Stimulated activated CD8-positive, alpha-beta memory T cell treated with anti-CD3 and anti-CD28 coated beads, Interleukin-12 subunit alpha, Interleukin-12 subunit beta, amount 100 ng/mL, for 24 hours (primary cell): ENCODE data around the gene RASGEF1C.
"Not testable (repeated sequence)": the region's sequence is repeated elsewhere in the genome, so short reads cannot be mapped to it uniquely, and the experiment has no call there.

Experiments
- DNase-seq: peaks from one replicate; pipeline ENCODE4 v3.0.0-alpha.2; 2020; ENCODE audit errors: extremely low read depth

RASGEF1C gene

GRCh38 chr5:180099733-180100611 is 109.0 kb downstream of the RASGEF1C start:
- no peak for DNase-seq

GRCh38 chr5:180098991-180099732 is 109.8 kb downstream of the RASGEF1C start:
- no peak for DNase-seq

- DNase-seq = no peak
These were observed 110.5 kb downstream of the RASGEF1C start for GRCh38 chr5:180098526-180098925.

- DNase-seq = no peak
These were observed 111.1 kb downstream of the RASGEF1C start for GRCh38 chr5:180097926-180098325.

DNA sequence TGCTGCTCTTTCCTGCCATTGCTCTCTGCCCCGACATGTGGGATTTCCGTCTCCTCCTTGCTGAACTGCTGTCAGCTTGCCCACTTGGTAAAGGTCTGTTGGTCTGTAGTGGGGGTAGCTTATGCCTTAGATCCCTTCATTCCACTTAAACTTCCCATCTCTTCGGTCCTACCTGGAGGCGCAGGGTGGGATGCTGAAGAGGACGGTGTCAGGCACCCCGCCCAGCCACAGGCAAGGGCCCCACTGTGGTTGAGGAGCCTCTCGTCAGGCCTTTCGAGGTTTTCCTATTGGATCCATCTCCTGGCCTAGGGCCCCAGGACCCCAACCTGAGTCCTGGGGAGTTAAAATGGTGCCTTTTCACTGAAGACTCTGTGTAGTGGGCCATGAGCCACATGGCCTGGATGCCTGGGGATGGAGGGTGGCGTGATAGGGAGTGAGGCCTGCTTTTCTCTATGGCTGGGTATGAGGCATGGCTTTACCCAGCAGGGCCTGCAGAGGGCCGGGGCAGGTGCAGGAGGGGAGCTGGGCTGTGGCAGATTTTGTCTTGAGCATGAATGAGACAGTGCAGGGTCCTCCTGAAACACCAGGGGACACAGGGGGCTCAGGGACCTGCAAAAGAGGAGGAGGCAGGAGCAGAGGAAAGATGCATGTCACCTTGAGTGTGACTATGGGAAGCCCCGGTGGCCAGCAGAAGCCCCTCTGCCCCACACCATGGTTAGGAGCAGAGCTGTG is 111.7 kb downstream of the RASGEF1C start:
- DNase-seq = no peak

DNA sequence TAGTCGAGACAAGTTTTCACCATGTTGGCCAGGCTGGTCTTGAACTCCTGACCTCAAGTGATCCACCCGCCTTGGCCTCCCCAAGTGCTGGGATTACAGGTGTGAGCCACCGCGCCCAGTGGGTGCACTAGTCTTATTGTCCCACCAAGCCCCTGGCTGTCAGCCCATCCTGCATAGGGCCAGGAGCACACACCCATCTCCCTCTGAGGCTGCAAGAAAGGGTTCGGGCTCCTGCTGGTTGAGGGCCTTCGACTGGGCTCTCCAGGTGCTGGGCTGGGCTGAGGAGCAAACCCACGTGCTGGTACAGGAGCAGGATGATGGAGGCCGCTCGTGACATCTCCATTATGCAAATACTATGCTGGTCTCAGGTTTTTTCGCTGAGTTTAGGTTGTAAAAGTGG is 112.4 kb downstream of the RASGEF1C start:
- DNase-seq = no peak

DNA sequence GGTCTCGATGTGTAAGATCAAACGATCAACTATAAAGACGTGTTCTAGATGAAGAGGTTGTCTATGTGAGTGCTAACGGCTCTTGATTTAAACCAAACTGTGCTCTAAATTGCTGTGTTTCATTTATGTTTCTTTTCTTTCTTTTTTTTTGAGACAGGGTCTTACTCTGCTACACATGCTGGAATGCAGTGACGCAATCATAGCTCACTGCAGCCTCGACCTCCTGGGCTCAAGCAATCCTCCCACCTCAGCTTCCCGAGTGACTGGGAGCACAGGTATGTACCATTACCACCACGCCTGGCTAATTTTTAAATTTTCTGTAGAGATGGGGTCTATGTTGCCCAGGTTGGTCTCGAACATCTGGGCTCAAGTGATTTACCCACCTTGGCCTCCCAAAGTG is 113.5 kb downstream of the RASGEF1C start:
- no peak for DNase-seq

DNA sequence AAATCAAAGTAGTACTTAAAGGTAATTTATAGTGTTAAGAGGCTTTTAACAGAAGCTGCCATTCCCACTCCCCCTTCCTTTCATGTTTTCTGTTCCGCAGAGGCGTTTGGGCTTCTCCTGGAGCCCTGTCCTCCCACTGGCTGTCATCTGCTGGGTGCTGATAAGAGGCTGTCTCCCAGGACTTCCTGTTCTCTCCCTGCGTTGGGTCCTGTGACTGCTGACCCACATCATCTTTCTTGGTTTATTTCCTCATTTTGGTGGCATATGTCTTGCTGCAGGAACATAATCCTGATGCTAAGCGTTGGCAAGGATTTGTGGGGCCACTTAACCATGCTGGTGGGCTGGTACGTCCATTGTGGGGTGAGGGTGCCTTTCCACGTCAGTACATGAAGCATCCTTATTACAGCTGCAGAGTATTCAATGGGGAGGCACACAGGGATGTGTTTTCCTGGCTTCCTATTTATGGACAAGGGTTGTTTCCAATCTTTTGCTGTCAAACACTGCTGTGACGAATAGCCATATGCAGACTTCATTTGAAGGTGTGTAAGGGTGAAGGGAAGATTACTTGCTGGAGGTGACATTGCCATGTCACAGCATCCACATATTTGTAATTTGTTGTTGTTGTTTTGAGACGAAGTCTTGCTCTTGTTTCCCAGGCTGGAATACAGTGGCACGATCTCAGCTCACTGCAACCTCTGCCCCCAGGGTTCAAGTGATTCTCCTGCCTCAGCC is 115.2 kb downstream of the RASGEF1C start:
- no peak for DNase-seq

DNA sequence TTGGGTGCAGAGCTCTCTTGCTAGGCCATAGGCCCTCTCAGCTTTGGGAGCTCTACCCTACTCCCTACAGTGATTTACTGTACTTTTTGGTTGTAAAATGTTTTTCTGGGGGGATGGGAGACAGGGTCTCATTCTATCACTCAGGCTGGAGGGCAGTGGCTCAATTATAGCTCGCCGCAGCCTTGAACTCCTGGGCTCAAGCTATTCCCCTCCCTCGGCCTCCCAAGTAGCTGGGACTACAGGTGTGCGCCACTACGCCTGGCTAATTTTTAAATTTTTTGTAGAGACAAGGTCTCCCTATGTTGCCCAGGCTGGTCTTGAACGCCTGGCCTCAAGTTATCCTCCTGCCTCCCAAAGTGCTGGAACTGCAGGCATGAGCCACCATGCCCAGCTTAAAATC is 115.8 kb downstream of the RASGEF1C start:
- DNase-seq = no peak

GRCh38 chr5:180090769-180091546 is 118.1 kb downstream of the RASGEF1C start:
- no peak for DNase-seq

GRCh38 chr5:180090098-180090768 is 118.8 kb downstream of the RASGEF1C start:
- peak; percentile 41 for DNase-seq

DNA sequence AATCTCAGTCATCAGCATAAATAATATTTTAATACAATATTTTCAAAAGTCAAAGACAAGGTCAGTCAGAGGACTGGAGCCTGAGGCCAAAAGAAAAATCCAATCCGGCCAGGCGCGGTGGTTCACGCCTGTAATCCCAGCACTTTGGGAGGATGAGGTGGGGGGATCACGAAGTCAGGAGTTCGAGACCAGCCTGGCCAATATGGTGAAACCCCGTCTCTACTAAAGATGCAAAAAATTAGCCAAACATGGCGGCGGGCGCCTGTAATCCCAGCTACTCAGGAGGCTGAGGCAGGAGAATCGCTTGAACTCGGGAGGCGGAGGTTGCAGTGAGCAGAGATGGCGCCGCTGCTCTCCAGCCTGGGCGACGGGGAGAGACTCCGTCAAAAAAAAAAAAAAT is 119.4 kb downstream of the RASGEF1C start:
- not testable (repeated sequence) for DNase-seq

DNA sequence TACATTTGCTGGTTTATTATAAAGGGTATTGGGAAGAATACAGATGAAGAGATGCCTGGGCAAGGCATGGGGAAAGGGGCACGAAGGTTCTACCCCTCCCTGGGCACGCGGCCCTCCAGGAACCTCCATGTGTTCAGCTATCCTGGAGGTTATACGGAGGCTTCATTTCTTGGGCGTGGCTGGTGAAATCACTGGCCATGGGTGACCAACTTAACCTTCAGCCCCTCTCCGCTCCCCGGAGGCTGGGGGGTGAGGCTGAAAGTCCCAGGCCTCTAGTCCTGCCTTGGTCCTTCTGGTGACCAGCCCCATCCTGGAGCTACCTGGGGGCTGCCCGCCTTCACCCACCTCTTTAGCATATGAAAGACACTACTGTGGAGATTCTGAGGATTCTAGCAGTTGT is 120.5 kb downstream of the RASGEF1C start:
- no peak for DNase-seq

- no peak for DNase-seq
These were observed 122.1 kb downstream of the RASGEF1C start for GRCh38 chr5:180086816-180087399.

DNA sequence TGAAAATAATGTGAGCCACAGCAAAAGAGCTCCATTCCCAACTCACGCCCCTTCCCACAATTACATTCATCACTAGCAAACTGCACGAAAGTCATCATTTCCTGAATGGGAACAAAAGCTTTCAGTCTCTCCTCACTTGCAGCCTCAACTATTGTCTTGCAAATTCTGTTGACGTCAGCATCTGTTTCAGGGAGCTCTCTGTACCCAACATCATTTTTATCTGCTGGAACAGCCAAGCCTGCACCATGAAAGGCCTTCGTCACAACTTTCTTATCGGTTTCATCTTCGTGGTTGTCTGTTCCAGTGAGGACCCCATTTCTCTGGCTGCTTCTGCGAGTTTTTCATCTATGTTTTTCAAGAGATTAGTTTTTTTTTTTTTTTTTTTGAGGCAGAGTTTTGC is 123.2 kb downstream of the RASGEF1C start:
- no peak for DNase-seq

DNA sequence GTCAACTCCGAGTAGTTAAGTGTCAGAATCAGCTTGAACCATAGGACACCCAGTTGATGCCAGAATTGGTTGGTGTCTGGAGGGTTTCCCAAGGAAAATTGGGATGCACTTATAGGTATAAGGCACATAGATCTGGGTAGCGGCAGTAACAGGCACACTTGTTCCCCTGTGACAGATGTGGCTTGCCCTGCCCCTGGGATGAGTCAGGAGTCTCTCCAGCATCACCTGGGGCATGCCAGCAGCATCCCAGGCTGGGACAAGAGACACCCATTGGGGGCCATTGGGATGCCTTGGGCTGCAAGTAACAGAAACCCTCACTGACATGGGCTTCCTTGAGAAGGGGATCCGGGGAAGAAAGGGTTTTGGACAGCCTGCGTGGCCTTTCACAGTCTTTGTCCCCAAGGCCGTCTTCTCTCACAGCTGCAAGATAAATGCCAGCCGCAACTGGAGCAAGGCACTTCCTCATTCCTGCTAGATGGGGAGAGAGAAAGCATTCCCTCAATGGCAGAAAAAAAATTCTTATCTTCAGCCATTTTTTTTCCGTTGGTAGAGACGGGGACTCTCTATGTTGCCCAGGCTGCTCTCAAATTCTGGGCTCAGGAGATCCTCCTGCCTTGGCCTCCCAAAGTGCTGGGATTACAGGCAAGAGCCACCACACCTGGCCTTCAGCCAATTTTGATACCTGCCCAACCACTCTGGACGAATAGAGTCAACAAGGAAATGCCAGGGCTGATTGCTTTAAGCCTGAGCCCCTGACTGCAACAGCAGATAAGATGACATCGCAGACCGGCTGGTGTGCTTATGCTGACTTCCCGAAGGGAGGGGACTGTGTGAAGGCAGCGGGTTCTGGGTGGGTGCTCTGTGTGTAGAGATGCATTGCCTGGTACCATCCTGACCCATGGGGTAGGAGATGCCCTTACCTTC is 124.1 kb downstream of the RASGEF1C start:
- no peak for DNase-seq

DNA sequence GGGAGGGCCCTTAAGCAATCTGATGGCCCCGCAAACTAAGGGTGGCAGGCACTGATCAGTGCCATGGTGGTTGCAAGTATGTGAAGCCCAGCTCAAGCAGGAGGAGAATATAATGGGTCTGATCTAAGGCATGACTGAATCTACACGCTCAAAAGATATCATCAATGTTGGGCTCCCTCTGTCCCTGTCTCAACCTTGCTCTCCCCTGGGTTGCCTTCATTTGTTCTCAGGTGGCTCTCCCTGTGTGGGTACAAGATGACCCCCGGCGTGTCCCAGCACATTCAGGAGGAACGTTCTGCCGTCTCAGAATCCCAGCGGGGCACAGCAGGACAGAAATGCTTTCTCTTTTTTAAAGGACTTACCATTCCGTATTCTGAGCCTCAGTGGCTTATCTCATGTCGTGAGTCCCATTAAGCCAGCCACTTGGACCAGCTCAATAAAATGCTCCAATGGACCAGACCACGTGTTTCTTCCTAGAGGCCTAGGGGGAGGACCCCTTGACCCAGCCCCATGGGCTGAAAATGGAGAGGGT is 125.4 kb downstream of the RASGEF1C start:
- DNase-seq = no peak

DNA sequence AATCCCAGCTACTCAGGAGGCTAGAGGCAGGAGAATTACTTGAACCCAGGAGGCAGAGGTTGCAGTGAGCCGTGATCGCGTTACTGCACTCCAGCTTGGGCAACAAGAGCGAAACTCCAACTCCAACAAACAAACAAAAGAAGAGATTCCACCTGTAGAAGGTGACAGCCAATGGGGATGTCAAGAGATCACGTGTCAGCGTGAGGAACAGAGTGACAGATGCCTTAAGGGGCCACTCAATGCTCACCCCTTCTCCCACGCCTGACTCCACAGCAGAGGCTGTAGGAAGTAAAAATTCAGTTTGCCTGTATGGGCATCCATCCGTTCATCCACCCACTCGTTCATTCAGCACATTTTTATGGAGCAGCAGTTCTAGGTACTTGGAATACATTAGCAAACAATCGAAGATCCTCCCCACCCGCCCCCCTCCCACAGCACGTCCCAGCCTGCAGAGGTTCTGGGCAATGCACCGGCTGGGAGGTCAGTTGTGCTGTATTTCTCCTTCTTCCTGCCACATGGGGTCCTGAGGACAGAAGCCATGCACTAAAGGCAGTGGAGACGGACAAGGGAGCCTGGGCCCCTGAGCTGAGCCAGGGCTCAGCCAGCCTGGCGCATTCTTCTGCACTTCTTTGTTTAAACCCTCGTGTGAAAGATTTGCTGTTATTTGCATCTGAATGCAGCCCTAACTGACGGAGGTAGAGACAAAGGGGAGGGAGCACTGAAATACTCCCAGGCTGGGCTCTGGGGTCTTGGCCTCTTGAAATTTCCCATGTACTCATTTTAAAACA is 126.2 kb downstream of the RASGEF1C start:
- no peak for DNase-seq
